GM13976 (cell line): ENCODE measurements around the gene MYMX.
"Not testable (repeated sequence)": the region's sequence is repeated elsewhere in the genome, so short reads cannot be mapped to it uniquely, and the experiment has no call there.

ENCODE experiments used
- DNase-seq: peaks from one replicate; pipeline ENCODE4 v3.0.0; 2012; ENCODE audit warnings: low spot score
- CTCF ChIP-seq: IDR thresholded peaks from 2 replicates; pipeline ENCODE4 v1.5.1; 2012; ENCODE audit warnings: borderline replicate concordance, mild to moderate bottlenecking; ENCODE audit not compliant: insufficient read depth; ENCODE audit errors: extremely low read depth, missing control alignments, control extremely low read depth
- in situ Hi-C: fragments of 300-500 bp; cut with MboI; formaldehyde crosslinking; loops from one replicate; pipeline ENCODE4 v1.12.0; 2022; ENCODE audit warnings: low sequenced_read_pairs, mixed read lengths, inconsistent platforms; ENCODE audit not compliant: unreplicated experiment

MYMX gene

GRCh38 chr6:44230034-44230675, 13.4 kb downstream of the MYMX start:
- in situ Hi-C loops, result loop anchor here (5.0 kb wide), 1 partner anchor 58 kb away; no protein-coding TSS in a partner anchor
- DNase-seq, result peak; percentile 5
- TF ChIP-seq CTCF, result no peak

GRCh38 chr6:44231426-44231825, 14.7 kb downstream of the MYMX start:
- in situ Hi-C loops, result loop anchor here (5.0 kb wide), 1 partner anchor 59 kb away; no protein-coding TSS in a partner anchor

GRCh38 chr6:44232676-44233566, 16.2 kb downstream of the MYMX start:
- peak; percentile 15 for DNase-seq
- no peak for TF ChIP-seq CTCF
- in situ Hi-C loops, result loop anchor here (5.0 kb wide), 1 partner anchor 61 kb away; no protein-coding TSS in a partner anchor

More at GRCh38 chr6:44231426-44231825, 14.7 kb downstream of the MYMX start:
- DNase-seq, result not testable (repeated sequence)

GRCh38 chr6:44233567-44234100, 16.9 kb downstream of the MYMX start:
- in situ Hi-C loops, result loop anchor here (5.0 kb wide), 1 partner anchor 61 kb away; no protein-coding TSS in a partner anchor
- TF ChIP-seq CTCF, result no peak
- peak; percentile 12 for DNase-seq

GRCh38 chr6:44234101-44235025, 17.6 kb downstream of the MYMX start:
- DNase-seq, result peak; percentile 71
- in situ Hi-C loops, result loop anchor here (5.0 kb wide), 1 partner anchor 62 kb away; no protein-coding TSS in a partner anchor

More at GRCh38 chr6:44234101-44235025, 17.6 kb downstream of the MYMX start:
- TF ChIP-seq CTCF, result peak; percentile 56
